GM11168 (cell line): ENCODE results near the gene HMCN1.
"Not testable (repeated sequence)": the region's sequence is repeated elsewhere in the genome, so short reads cannot be mapped to it uniquely, and the experiment has no call there.

Source experiments
- in situ Hi-C: fragments of 300-500 bp; cut with MboI; formaldehyde crosslinking; loops from one replicate; pipeline ENCODE4 v1.12.0; 2022; ENCODE audit warnings: low sequenced_read_pairs; ENCODE audit not compliant: unreplicated experiment

HMCN1 gene

DNA sequence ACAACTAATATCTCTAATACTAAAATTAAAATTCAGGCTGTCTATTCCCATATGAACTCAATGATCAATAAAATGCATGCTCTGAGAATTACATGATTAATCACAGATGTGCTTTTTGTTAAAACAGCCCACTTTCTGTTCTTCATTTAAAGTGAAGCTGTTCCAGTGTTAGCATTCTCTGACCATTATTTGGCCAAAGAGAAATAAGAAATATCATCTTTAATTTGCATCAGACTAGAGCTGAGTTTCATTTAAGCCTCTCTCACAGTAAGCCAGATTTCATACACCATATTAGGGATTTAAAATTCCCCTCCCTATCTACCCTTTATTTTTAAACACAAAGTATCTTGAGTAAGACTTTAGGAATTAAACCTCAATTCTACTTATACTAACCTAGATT lies 379.3 kb downstream of the HMCN1 start:
- in situ Hi-C loops, result no loop called here

GRCh38 chr1:186118724-186119123 lies 384.5 kb downstream of the HMCN1 start:
- in situ Hi-C loops, result no loop called here

GRCh38 chr1:186122837-186123236 lies 388.6 kb downstream of the HMCN1 start:
- in situ Hi-C loops, result no loop called here

GRCh38 chr1:186125035-186125434 lies 390.8 kb downstream of the HMCN1 start:
- in situ Hi-C loops, result no loop called here

DNA sequence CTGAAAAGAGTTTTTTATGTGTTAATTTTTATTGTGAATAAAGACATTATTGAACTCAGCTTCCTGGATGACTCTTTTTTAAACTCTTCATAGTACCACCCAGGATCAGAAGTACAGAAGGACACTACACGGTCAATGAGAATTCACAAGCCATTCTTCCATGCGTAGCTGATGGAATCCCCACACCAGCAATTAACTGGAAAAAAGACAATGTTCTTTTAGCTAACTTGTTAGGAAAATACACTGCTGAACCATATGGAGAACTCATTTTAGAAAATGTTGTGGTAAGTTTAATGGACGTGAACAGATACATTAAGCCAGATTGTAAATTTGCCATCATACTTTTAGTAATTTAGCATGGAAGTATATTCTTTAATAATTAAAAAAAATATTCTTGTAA lies 391.3 kb downstream of the HMCN1 start:
- in situ Hi-C loops, result no loop called here

DNA sequence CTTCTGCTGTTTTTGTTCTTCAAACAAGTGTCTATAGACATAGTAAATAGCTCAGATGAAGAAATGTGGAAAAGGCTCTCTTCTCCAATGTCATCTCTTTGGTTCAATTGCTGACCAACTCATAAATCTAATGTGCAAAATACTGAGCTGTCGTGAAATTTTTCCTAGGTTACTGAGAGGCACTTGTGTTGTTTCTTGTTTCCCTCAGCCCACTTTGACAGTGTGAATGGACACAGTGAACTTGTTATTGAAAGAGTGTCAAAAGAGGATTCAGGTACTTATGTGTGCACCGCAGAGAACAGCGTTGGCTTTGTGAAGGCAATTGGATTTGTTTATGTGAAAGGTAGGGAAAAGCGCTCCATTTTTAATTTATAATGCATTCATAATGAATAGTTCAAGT lies 395.6 kb downstream of the HMCN1 start:
- in situ Hi-C loops, result no loop called here

DNA sequence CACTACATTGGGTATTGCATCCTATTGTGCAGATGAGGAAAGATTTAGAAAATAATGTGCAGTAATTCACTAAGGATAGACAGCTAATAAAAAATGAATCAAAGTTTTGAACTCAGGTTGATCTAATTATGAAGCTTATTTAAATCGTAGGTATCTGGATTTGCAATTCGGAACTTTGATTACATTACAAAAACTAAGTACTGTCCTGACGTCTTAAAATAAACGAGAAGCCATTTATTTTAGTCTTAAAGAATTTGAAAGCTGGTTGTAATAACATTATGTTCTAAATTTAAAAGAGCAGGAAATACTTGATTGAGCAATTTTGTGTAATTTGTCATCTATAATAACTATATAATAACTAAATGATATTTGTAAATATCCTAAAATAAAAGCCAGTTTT lies 404.9 kb downstream of the HMCN1 start:
- in situ Hi-C loops, result no loop called here

GRCh38 chr1:186139701-186140100 lies 405.5 kb downstream of the HMCN1 start:
- in situ Hi-C loops, result no loop called here

DNA sequence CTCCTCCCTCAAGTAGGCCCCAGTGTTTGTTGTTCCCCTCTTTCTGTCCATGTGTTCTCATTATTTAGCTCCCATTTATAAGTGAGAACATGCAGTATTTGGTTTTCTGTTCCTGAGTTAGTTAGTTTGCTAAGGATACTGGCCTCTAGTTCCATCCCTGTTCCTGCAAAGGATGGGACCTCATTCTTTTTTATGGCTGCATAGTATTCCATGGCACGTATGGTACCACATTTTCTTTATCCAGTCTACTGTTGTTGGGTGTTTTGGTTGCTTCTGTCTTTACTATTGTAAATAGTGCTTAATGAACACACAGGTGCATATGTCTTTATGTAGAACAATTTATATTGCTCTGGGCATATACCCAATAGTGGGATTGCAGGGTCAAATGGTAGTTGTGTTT lies 408.0 kb downstream of the HMCN1 start:
- in situ Hi-C loops, result no loop called here

GRCh38 chr1:186142916-186143315 lies 408.7 kb downstream of the HMCN1 start:
- in situ Hi-C loops, result no loop called here

GRCh38 chr1:186143481-186143880 lies 409.3 kb downstream of the HMCN1 start:
- in situ Hi-C loops, result no loop called here

DNA sequence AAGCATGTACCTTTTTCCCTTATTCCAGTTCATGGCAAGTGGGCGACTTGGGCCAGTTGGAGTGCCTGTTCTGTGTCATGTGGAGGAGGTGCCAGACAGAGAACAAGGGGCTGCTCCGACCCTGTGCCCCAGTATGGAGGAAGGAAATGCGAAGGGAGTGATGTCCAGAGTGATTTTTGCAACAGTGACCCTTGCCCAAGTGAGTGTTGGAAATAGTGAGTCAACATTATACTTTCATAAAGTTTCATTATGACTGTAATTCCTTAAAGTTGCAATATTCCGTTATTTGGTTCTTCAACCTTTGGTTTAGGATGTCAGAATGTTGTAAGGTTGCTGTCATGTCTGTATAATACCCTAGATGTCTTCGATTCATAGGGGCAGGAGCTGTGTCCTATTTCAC lies 410.3 kb downstream of the HMCN1 start:
- in situ Hi-C loops, result no loop called here

DNA sequence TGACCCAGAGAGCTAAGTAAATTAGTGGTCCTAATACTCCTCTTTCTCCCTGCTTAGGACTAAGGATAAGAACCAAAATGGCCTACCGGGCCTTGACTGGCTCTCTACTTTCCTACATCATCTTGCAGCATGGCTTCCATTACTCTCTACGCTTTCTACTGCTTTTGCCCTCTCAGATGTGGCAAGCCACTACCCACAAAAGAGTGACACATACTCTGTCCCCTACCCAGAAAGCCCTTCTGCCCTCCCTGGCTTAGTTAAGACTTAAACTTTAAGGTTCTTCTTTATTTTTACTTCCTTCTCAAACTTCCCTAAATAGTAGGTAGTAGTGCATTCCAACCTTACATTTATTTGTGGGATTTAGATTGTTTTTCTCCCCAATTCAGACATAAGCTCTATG lies 412.8 kb downstream of the HMCN1 start:
- in situ Hi-C loops, result no loop called here

GRCh38 chr1:186149591-186149990 lies 415.4 kb downstream of the HMCN1 start:
- in situ Hi-C loops, result no loop called here

DNA sequence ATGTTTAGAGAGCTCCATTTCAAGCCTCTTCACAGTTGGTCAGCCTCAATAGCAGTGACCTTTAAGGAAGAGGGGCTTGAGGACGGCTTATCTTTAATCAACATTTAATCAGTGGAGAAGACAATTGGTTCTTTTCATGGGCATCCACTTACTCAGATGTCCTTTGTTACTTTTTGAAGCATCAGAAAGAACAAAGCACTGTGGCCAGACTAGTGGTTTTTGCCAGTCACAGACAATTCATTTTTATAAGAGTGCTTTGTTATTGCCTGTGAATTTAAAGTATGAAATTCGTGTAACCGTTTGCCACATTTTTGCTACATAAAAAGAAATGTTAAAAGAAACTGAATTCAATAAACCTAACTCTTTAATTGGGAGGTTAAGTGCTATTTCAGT lies 418.0 kb downstream of the HMCN1 start:
- in situ Hi-C loops, result no loop called here

- in situ Hi-C loops, result no loop called here
Measured at GRCh38 chr1:186152620-186153239, 418.5 kb downstream of the HMCN1 start.

DNA sequence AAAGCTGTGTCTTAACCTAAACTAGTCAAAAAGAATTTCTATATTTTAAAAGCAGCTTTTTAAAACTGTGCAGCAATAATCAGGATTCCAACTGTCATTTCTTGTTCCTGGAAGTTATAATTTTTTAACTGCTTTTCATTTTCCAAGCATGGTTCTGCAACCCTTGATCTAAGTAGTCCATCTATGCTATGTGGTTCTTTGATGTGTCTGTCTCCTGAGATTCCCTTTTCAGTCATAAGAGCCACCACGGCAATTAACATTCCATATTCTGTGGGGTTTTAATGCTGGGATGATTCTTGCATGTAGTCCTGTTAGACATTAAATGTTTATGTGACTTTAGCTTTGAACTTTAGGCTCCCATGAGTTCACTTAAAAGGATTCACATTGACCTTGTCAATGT lies 420.5 kb downstream of the HMCN1 start:
- in situ Hi-C loops, result no loop called here

GRCh38 chr1:186155594-186155993 lies 421.4 kb downstream of the HMCN1 start:
- in situ Hi-C loops, result no loop called here

DNA sequence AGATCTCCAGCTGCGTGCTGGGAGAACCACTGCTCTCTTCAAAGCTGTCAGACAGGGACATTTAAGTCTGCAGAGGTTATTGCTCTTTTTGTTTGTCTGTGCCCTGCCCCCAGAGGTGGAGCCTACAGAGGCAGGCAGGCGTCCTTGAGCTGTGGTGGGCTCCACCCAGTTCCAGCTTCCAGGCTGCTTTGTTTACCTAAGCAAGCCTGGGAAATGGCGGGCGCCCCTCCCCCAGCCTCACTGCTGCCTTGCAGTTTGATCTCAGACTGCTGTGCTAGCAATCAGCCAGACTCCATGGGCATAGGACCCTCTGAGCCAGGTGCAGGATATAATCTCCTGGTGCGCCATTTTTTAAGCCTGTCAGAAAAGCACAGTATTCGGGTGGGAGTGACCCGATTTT lies 428.7 kb downstream of the HMCN1 start:
- in situ Hi-C loops, result not testable (repeated sequence)

GRCh38 chr1:186164773-186165172 lies 430.6 kb downstream of the HMCN1 start:
- in situ Hi-C loops, result no loop called here

DNA sequence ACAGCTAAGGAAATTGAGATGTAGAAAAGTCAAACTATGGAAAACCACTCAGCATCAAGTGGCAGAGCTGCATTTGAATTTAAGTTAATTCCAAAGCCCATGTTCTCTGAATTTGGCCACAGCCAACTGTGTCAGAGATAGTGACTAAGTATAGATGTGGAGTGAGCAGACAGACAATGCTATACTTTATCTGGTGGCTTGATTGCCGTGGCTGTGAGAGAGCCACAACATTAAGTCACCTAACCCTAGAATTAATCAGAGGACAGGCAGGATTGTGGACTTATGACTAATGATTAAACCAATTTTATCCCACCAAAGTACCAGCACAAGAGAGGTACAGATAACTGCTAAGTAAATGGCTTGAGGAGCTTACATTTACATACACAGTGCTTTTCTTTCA lies 431.1 kb downstream of the HMCN1 start:
- in situ Hi-C loops, result no loop called here

GRCh38 chr1:186167096-186167668 lies 433.0 kb downstream of the HMCN1 start:
- in situ Hi-C loops, result no loop called here
